HepG2 (cell line): ENCODE data around the gene ERBB4.

Experiments
- ARNT ChIP-seq: fragments of 450-650 bp; IDR thresholded peaks from 2 replicates; pipeline ENCODE4 v1.6.1; 2017
- CTCF ChIP-seq: sonication (generic); formaldehyde crosslinking; IDR thresholded peaks from 2 replicates; pipeline ENCODE4 v1.5.0; 2020; ENCODE audit warnings: mild to moderate bottlenecking, missing genetic modification reagents, moderate library complexity
- FOXK2 ChIP-seq: fragments of 450-650 bp; IDR thresholded peaks from 2 replicates; pipeline ENCODE4 v1.6.1; 2016
- GABPA ChIP-seq, 2 experiments: IDR thresholded peaks; 2 replicates each; pipeline ENCODE4 v1.6.1; 2011 to 2016; ENCODE audit warnings: low read depth in 2 of 2, low read length in 1 of 2, missing biosample characterization in 1 of 2, missing genetic modification characterization in 1 of 2
- POLR2AphosphoS5 ChIP-seq: IDR thresholded peaks from 2 replicates; pipeline ENCODE4 v1.6.1; 2012; ENCODE audit warnings: low read depth, low read length
- SMAD3 ChIP-seq: sonication (generic); formaldehyde crosslinking; IDR thresholded peaks from 2 replicates; pipeline ENCODE4 v1.4.0; 2020; ENCODE audit warnings: missing genetic modification reagents
- TAF1 ChIP-seq: sonication (generic); formaldehyde crosslinking; IDR thresholded peaks from 2 replicates; pipeline ENCODE4 v1.4.0; 2020; ENCODE audit warnings: missing genetic modification reagents
- ZBTB8A ChIP-seq: sonication (generic); formaldehyde crosslinking; IDR thresholded peaks from 2 replicates; pipeline ENCODE4 v1.4.0; 2020; ENCODE audit warnings: mild to moderate bottlenecking, low read depth, missing genetic modification reagents, borderline replicate concordance
- ZC3H4 ChIP-seq: sonication (generic); formaldehyde crosslinking; IDR thresholded peaks from 2 replicates; pipeline ENCODE4 v1.4.0; 2020; ENCODE audit warnings: missing genetic modification reagents, borderline replicate concordance
- ZNF3 ChIP-seq: IDR thresholded peaks from 2 replicates; pipeline ENCODE4 v1.7.0; 2017; ENCODE audit warnings: inconsistent platforms

DNA sequence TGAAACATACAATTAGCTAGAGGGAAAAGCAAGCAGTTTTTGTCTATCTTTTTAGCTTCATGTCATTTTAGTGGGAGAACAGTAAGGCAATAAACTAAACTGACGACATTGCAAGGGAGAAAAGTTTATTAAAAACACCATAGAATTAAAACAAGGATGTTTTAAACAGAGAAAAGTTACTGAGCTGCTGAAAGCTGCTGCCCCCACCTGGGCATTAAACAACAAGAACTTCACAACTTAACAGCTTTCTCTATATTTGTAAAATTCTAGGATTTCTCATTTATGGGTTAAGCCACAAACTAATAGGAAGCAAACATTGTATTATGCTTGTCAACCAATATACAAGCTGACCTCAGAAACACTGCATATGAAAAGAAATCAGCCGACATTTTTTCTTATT, 289.2 kb downstream of the ERBB4 start:
- TF ChIP-seq ZC3H4 (CRISPR knock-in tag), result no peak
- no peak for TF ChIP-seq ZBTB8A (CRISPR knock-in tag)
- TF ChIP-seq ZNF3, result no peak
- no peak for TF ChIP-seq FOXK2
- TF ChIP-seq ARNT, result no peak
- TF ChIP-seq CTCF (CRISPR knock-in tag), result no peak
- TF ChIP-seq POLR2AphosphoS5, result no peak
- no peak for TF ChIP-seq GABPA (IDR thresholded peaks at IDR 0.05; ENCODE audit: low read depth, low read length)
- TF ChIP-seq GABPA (CRISPR knock-in tag; IDR thresholded peaks at IDR 0.05; ENCODE audit: low read depth), result no peak
- no peak for TF ChIP-seq SMAD3 (CRISPR knock-in tag)
- TF ChIP-seq TAF1 (CRISPR knock-in tag), result no peak
